Measurements from ENCODE around the gene CDH5. TPM values are rescaled to one million over a fixed set of nuclear protein-coding genes. Genes with fewer than 3 reads are reported as not detected.

CDH5 gene
- total RNA-seq, result 10 to 100 TPM; 21.1 to 40.0 TPM

DNA sequence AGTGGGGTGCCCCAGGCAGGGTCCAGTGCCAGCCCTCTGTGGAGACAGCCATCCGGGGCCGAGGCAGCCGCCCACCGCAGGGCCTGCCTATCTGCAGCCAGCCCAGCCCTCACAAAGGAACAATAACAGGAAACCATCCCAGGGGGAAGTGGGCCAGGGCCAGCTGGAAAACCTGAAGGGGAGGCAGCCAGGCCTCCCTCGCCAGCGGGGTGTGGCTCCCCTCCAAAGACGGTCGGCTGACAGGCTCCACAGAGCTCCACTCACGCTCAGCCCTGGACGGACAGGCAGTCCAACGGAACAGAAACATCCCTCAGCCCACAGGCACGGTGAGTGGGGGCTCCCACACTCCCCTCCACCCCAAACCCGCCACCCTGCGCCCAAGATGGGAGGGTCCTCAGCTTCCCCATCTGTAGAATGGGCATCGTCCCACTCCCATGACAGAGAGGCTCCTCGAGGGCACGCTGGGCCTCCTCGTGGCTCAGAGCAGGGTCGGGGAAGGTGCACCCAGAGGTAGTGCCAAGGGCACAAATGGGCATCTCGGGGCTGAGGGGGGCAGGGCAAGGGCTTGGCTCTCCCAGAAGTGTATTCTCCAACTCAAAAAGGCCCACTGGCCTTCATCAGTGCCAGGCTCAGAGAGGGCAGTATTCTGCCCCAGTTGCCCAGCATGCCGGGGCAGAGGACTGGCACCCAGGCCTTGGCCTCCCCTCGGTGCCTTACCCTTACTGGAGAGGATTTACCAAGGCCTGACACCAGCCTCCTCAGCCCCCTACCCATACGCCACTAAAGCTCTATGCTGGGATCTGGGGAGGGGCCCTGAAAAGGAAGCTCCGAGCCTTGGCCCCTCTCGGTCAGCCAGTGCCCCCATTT is at the start of gene CDH5:
Gene CDH5, plus strand, starts transcription at position 259 of the 867 bp plus-strand sequence. CDS start 12,647 bp downstream, outside the sequence.
- ATAC-seq (ENCODE audit: insufficient number of reproducible peaks, low FRiP score, low read depth) (no peak), DNase-seq (ENCODE audit: low spot score) (no peak)
- peaks cover 0 to 18% of the 10 kb centered on the region in 2 donors for H3K4me1 ChIP-seq (ENCODE audit: control insufficient read depth in 1 of 2, low read depth in 2 of 2)
- no peaks in the 10 kb centered on the region for H3K27me3 ChIP-seq (replicated peaks; ENCODE audit: insufficient read depth)
- TF ChIP-seq, protein P1, sequence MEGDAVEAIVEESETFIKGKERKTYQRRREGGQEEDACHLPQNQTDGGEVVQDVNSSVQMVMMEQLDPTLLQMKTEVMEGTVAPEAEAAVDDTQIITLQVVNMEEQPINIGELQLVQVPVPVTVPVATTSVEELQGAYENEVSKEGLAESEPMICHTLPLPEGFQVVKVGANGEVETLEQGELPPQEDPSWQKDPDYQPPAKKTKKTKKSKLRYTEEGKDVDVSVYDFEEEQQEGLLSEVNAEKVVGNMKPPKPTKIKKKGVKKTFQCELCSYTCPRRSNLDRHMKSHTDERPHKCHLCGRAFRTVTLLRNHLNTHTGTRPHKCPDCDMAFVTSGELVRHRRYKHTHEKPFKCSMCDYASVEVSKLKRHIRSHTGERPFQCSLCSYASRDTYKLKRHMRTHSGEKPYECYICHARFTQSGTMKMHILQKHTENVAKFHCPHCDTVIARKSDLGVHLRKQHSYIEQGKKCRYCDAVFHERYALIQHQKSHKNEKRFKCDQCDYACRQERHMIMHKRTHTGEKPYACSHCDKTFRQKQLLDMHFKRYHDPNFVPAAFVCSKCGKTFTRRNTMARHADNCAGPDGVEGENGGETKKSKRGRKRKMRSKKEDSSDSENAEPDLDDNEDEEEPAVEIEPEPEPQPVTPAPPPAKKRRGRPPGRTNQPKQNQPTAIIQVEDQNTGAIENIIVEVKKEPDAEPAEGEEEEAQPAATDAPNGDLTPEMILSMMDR (IDR thresholded peaks at IDR 0.05), result no peak
- no peak within 1 kb of the TSS for H3K27ac ChIP-seq
- no peaks in the 10 kb centered on the region for H3K9me3 ChIP-seq
- H3K36me3 ChIP-seq, result no peaks in the 10 kb centered on the region
- H3K4me3 ChIP-seq, result peak within 1 kb of the TSS; percentile 31

GRCh38 chr16:66318505-66318904 is 48.0 kb upstream of the CDH5 start:
- DNase-seq (ENCODE audit: low spot score) (no peak), ATAC-seq (ENCODE audit: insufficient number of reproducible peaks, low FRiP score, low read depth) (no peak)
- Histone ChIP-seq H3K9me3 (no peaks in the 10 kb centered on the region), H3K4me1 (ENCODE audit: control insufficient read depth in 1 of 2, low read depth in 2 of 2) (peaks cover 0 to 3% of the 10 kb centered on the region in 2 donors), H3K4me3 (no peak overlapping the region), H3K27ac (no peak overlapping the region), H3K36me3 (no peaks in the 10 kb centered on the region), H3K27me3 (replicated peaks; ENCODE audit: insufficient read depth) (no peaks in the 10 kb centered on the region)
- TF ChIP-seq, protein P1 (IDR thresholded peaks at IDR 0.05), result no peak

DNA sequence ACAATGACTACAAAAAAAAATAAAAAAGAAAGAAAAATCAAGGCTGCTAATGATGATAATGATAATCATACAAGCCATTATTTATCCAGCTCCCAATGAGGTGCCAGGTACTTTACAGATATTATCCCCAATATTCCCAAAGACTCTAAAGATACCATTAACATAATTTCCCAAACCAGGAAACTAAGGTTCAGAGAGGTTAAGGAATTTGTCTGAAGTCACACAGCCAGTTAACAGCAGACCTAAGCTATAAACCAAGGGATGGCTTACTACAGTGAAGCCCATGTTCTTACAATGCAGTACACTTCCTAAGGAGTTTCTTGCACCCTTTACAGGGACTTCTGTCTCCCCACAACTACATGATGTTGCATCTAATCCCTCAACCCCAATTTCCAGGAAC is 45.7 kb upstream of the CDH5 start:
- TF ChIP-seq, protein P1 (IDR thresholded peaks at IDR 0.05), result no peak
- ATAC-seq (ENCODE audit: insufficient number of reproducible peaks, low FRiP score, low read depth) (no peak), DNase-seq (ENCODE audit: low spot score) (no peak)
- Histone ChIP-seq H3K4me1 (ENCODE audit: control insufficient read depth in 1 of 2, low read depth in 2 of 2) (no peaks in the 10 kb centered on the region), H3K27ac (no peak overlapping the region), H3K4me3 (no peak overlapping the region), H3K27me3 (replicated peaks; ENCODE audit: insufficient read depth) (no peaks in the 10 kb centered on the region), H3K9me3 (no peaks in the 10 kb centered on the region), H3K36me3 (no peaks in the 10 kb centered on the region)

GRCh38 chr16:66322174-66322573 is 44.3 kb upstream of the CDH5 start:
- Histone ChIP-seq H3K9me3 (no peaks in the 10 kb centered on the region), H3K4me1 (ENCODE audit: control insufficient read depth in 1 of 2, low read depth in 2 of 2) (peaks cover 0 to 12% of the 10 kb centered on the region in 2 donors), H3K27me3 (replicated peaks; ENCODE audit: insufficient read depth) (no peaks in the 10 kb centered on the region), H3K4me3 (no peak overlapping the region), H3K36me3 (no peaks in the 10 kb centered on the region), H3K27ac (no peak overlapping the region)
- DNase-seq (ENCODE audit: low spot score) (no peak), ATAC-seq (ENCODE audit: insufficient number of reproducible peaks, low FRiP score, low read depth) (no peak)
- TF ChIP-seq, protein P1 (IDR thresholded peaks at IDR 0.05), result no peak

DNA sequence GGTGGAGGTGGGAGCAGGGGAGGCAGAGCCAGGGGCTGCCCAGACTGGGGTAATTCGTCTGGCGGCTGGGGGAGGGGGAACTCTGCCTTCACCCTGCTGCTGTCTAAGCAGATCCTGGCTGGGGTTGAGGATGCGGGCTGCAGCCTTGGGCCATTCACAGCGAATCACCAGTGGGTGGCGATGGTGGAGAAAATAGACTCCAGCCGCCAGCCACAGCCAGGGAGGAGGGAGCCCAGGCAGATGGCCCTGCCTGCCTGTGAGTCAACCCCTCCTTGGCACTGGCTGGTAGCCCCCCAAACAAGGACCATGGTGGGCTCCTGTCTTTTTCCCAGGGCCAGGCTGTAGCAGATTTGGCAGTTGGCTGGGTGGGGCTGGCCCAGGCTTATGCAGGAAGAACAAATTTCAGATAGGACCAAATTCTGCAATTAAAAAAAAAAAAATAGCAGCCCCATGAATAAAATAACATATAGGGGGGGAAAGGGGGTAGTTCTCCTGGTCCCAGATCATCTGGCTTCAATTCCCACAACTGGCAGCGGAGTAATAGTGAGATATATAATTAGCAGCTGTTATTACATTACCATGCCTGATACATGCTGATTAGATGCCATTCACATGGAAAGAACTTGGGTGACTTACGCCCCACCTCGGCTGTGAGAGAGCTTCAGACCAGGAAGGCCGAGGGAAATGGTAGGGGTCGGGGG is 41.5 kb upstream of the CDH5 start:
- H3K27me3 ChIP-seq (replicated peaks; ENCODE audit: insufficient read depth), result no peaks in the 10 kb centered on the region
- no peaks in the 10 kb centered on the region for H3K9me3 ChIP-seq
- H3K36me3 ChIP-seq, result no peaks in the 10 kb centered on the region
- TF ChIP-seq, protein P1 (IDR thresholded peaks at IDR 0.05), result no peak
- no peak overlapping the region for H3K27ac ChIP-seq
- ATAC-seq (ENCODE audit: insufficient number of reproducible peaks, low FRiP score, low read depth), result no peak
- no peak for DNase-seq (ENCODE audit: low spot score)
- H3K4me1 ChIP-seq (ENCODE audit: control insufficient read depth in 1 of 2, low read depth in 2 of 2), result peaks cover 0 to 21% of the 10 kb centered on the region in 2 donors
- H3K4me3 ChIP-seq, result no peak overlapping the region
